ENCODE measurements around the gene PSMB7. TPM values are rescaled to one million over a fixed set of nuclear protein-coding genes. Genes with fewer than 3 reads are reported as not detected.

The PSMB7 gene
- total and polyA plus RNA-seq, 2 of the 4 experiments (the other 2 are of a cell fraction) = 340 to 430 TPM

DNA sequence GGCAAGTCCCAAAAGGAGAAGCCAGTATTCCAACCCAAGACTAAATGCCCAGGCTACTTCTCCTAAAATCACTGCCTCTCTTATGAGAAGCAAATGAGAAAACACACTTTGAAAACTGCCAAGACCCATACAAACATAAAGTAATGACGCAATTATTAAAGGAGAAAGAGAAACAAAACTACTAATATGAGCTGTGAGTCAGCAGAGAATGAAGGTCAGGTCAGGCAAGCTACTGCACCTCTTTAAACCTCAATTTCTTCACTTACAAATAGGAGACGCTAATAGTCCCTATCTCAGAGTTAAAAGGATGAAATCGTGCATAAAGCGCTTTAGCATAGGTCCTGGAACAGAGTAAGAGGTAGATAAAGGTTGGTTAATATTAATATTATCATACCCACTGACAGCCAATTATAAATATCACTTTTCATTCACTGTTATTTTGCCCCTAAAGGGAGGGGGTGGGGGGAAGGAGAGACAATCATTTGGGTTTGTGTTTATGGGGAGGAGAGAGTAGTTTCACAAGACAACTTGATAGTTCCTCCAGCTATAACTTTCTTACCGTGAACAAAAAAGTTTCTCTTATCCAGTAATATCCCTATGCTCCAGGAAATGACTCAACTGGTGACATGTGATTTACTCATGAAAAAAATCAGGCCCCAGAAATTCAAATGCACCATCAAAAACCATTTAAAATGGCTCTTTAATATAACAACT, 3.6 kb downstream of the PSMB7 start:
- peak; percentile 41 for ATAC-seq (ENCODE audit: low read depth)
- peak overlapping the region; percentile 74; the same call in 1 of the 2 replicates for H3K23ac ChIP-seq (ENCODE audit: low read depth, low read length)
- in situ Hi-C loops (cut with MboI; ENCODE audit: low sequenced_read_pairs) = loop anchor here (10.0 to 25.0 kb wide), 2 partner anchors 301 to 343 kb away; no protein-coding TSS in a partner anchor
- no peak for TF ChIP-seq SMC3 (IDR thresholded peaks at IDR 0.05; ENCODE audit: low read depth, low read length)
- peak; percentile 63; the same call in 1 of the 2 replicates for TF ChIP-seq POLR2A (IDR thresholded peaks at IDR 0.05; ENCODE audit: low read depth, low read length)
- no peak for TF ChIP-seq CTCF (conservative IDR thresholded peaks at IDR 0.05; ENCODE audit: low read depth, low read length)
- TF ChIP-seq USF2 (IDR thresholded peaks at IDR 0.05; ENCODE audit: low read depth, low read length) = peak; percentile 33; the same call in 1 of the 2 replicates
- TF ChIP-seq CEBPB (IDR thresholded peaks at IDR 0.05; ENCODE audit: low read depth, low read length) = peak; percentile 96
- 0 out of 2 replicates have a peak, but pooled peaks have one; percentile 33 for TF ChIP-seq MXI1 (IDR thresholded peaks at IDR 0.05; ENCODE audit: borderline replicate concordance, low read depth, low read length)
- peak; percentile 83; the same call in 1 of the 2 replicates for TF ChIP-seq CHD1 (IDR thresholded peaks at IDR 0.05; ENCODE audit: low read depth, low read length)
- no peak for TF ChIP-seq RFX5 (IDR thresholded peaks at IDR 0.05; ENCODE audit: low read depth, low read length)
- TF ChIP-seq MAZ (IDR thresholded peaks at IDR 0.05; ENCODE audit: borderline replicate concordance, low read depth, low read length) = no peak
- TF ChIP-seq NFE2L2 (IDR thresholded peaks at IDR 0.05; ENCODE audit: low read depth, low read length) = peak; percentile 66; the same call in 1 of the 2 replicates
- no peak for TF ChIP-seq ELK1 (IDR thresholded peaks at IDR 0.05; ENCODE audit: borderline replicate concordance, low read depth, low read length)
- TF ChIP-seq MAFK (IDR thresholded peaks at IDR 0.05; ENCODE audit: low read depth, low read length) = peak; percentile 37; the same call in 1 of the 2 replicates

More for the DNA sequence above, 3.6 kb downstream of the PSMB7 start:
- CTCF ChIA-PET = interaction anchor here (0.5 to 1.9 kb wide), 7 partner anchors 10 to 285 kb away, joined by 3 to 7 read pairs (median 4); no protein-coding TSS in a partner anchor
- Histone ChIP-seq H3K4me1 (ENCODE audit: control insufficient read depth, insufficient read depth, low read length) (peaks cover 9% of the 10 kb centered on the region), H3K56ac (ENCODE audit: extremely low read depth, insufficient read depth, low read length) (peak overlapping the region; percentile 72), H2AFZ (replicated peaks; ENCODE audit: low read length, poor library complexity) (no peak overlapping the region), H4K20me1 (ENCODE audit: insufficient read depth, low read length) (no peaks in the 10 kb centered on the region; the same call in 1 of the 2 replicates), H3K4me3 (ENCODE audit: insufficient read depth, low read depth, low read length) (no peak overlapping the region), H3K9ac (ENCODE audit: low read depth, low read length) (peak overlapping the region; percentile 38; the same call in 1 of the 2 replicates), H3K4me2 (ENCODE audit: low read depth, low read length) (peak overlapping the region; percentile 95), H2AK5ac (ENCODE audit: low read depth, low read length) (no peak overlapping the region; the same call in 1 of the 2 replicates), H3K27ac (ENCODE audit: insufficient read depth, low read length) (peak overlapping the region; percentile 98), H4K5ac (ENCODE audit: low read depth, low read length) (peak overlapping the region; percentile 88), H3K27me3 (ENCODE audit: control insufficient read depth, insufficient read depth, low read length) (no peaks in the 10 kb centered on the region), H3K9me1 (ENCODE audit: insufficient read depth, low read length) (peaks cover 6% of the 10 kb centered on the region; the same call in 1 of the 2 replicates), H3K14ac (replicated peaks; ENCODE audit: low read depth, low read length) (0 out of 2 replicates have a peak overlapping the region, but pooled peaks have one; percentile 44), H2BK5ac (ENCODE audit: low read depth, low read length, poor library complexity, severe bottlenecking) (peak overlapping the region; percentile 96), H2BK120ac (ENCODE audit: low read depth, low read length) (peak overlapping the region; percentile 78), H3K9me3 (ENCODE audit: control insufficient read depth, insufficient read depth, low read length) (peaks cover 3% of the 10 kb centered on the region), H2BK20ac (ENCODE audit: low read depth, low read length) (peak overlapping the region; percentile 46; the same call in 1 of the 2 replicates), H2BK15ac (ENCODE audit: low read depth, low read length) (0 out of 3 replicates have a peak overlapping the region, but pooled peaks have one; percentile 0), H4K91ac (ENCODE audit: insufficient read depth, low read depth, low read length) (peak overlapping the region; percentile 5; the same call in 1 of the 2 replicates), H3K79me1 (ENCODE audit: low read depth in 1 of 2, low read length in 2 of 2) (peaks cover 35 to 43% of the 10 kb centered on the region in 2 experiments), H3K36me3 (ENCODE audit: control insufficient read depth, insufficient read depth, low read length) (peaks cover 28% of the 10 kb centered on the region), H3K4ac (ENCODE audit: low read depth, low read length) (peak overlapping the region; percentile 64; the same call in 1 of the 2 replicates), H3K18ac (ENCODE audit: low read depth, low read length) (peak overlapping the region; percentile 89), H2AK9ac (replicated peaks; ENCODE audit: low read depth, low read length, poor library complexity) (no peak overlapping the region), H4K8ac (ENCODE audit: low read depth in 2 of 2, low read length in 2 of 2) (peak overlapping the region in 1 of 2 experiments; percentile 79; a peak in 2 of 4 replicates)
- DNase-seq = peak; percentile 92
- no TSS peak for BruUV-seq (replicated peaks)
- dilution Hi-C loops (cut with HindIII; ENCODE audit: low sequenced_read_pairs, unreplicated experiment) (no loop called here), intact Hi-C loops (cut with micrococcal nuclease) (loop anchor here (10.0 kb wide), 1 partner anchor 203 kb away; no protein-coding TSS in a partner anchor)
- no CpG with 5 or more reads among the region's 5 CpGs for WGBS, 2 experiments (ENCODE audit: extremely low coverage in 2 of 2, insufficient read length in 1 of 2)
- POLR2A ChIA-PET (ENCODE audit: unreplicated experiment) = interaction anchor here (0.6 kb wide), 1 partner anchor 9 kb away, joined by 4 read pairs; no protein-coding TSS in a partner anchor
